Measurements from ENCODE around the gene FREM3.

FREM3 gene

DNA sequence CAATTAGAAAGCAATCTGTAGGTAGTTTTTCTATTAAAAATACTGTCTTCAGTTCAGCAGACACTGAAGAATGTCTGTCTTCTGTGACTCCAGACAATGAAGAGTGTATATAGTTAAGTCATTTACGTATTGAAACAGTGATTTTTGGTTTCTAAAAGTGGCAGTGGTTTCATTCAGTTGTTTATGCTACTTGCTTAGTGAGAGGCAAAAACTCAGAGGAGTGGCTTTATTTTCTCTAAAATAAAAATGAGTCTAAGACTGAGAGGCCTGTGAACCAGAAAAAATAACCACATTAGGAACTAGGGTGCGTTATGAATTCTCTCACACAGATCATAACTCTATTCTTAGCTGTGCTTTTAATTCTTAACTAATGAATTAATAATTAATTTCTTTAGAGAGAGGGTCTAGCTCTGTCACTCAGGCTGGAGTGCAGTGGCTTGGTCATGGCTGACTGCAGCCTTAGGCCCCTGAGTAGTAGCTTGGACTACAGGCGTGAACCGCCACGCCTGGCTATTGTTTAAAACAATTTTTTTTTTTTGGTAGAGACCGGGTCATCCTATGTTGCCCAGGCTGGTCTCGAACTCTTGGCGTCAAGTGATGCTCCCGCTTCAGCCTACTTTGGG is 31.4 kb downstream of the FREM3 start:
- DNase-seq (ENCODE audit: low spot score): no peak

DNA sequence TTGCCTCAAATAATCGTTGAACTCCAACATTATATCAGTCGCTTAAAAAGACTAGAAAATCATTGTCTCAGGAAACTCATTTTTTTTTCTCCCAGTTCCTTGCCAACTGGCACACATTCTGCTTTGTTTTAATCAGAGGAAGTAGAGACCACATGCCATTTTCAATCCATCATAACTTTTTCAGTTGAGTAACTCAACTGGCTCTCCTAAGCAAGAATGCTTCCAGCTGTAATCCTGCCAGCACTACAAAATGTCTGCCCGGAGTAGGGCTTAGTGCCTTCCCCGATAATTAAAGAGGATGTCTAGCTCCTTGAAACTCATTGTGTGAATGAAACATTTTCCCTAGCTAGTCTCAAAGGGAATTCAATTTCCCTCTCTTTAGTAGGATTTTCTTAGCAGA is 33.0 kb downstream of the FREM3 start:
- no peak for DNase-seq (ENCODE audit: low spot score)

DNA sequence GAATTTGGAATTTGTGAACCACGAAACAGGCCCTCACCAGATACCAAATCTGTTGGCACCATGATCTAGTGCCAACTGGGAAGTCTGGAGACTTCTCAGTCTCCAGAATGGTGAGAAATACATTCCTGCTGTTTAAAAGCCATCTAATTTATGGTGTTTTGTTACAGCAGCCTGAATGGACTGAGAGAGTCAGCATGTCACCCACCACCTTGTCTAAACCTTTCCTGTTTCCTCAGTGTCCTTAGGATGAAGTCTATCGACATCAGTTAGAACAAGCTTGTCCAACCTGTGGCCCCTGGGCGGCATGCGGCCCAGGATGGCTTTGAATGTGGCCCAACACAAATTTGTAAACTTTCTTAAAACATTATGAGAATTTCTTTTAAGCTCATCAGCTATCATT is 42.1 kb downstream of the FREM3 start:
- no peak for DNase-seq (ENCODE audit: low spot score)

DNA sequence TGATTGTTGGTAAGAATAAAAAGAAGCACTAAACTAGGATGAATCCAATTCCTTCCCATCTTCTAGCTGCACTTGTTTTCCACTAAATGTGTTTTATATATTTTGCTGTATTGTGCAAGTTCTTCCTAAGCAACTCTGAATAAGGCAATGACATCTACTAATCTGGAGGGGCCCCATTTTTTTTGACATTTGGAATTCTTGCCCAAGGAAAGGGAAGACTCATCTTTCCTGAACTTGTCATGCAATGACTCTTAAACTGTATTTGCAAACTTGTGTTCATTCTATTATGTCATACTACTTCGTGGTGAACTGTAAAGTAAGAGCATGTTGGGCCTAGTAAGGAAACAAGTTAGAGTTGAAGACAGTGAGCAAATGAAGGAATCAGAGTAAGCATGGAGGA is 45.9 kb downstream of the FREM3 start:
- DNase-seq (ENCODE audit: low spot score): no peak

DNA sequence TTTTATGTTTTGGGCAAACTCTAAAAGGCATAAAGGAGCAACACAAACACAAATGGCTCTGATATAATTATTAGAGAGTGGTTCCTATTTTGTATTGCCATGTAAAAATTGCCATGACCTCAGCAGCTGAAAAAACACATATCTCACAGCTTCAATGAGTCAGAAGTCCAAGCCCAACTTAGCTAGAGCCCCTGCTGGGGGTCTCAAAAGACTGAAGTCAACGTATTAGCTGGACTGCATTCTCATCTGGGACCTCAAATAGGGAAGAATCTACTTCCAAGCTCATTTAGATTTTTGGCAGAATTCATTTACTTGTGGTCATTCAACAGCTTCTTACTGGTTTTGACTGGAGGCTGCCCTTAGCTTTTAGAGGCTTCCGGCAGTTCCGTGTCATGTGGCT is 47.4 kb downstream of the FREM3 start:
- DNase-seq (ENCODE audit: low spot score): no peak

DNA sequence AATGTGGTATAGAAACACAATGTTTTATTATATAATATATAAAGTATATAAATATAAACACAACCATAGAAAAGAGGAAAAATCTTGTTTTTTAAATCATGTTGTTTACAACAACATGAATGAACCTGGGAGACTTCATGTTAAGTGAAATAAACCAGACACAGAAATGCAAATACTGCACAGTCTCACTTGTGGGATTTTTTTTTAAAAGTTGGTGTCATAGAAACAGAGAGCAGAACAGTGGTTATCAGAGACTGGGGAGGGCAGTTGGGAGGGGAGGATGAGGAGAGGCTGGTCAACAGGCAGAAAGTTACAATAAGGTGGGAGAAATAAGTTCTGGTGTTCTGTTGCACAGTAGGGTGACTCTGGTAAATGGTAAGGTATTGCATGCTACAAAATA is 57.1 kb downstream of the FREM3 start:
- no peak for DNase-seq (ENCODE audit: low spot score)

DNA sequence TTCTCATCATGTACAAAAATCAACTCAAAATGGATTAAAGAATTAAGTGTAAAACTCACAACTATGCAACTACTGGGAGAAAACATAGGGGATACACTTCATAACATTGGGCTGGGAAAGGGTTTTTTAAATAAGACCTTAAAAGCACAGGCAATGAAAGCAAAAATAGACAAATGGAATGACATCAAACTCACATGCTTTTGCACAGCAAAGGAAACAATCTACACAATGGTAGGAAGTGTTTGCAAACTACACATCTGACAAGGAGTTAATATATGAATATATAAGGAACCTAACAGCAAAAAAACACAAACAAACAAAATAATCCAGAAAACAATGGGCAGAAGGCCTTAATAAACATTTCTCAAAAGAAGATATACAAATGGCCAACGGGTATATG is 57.9 kb downstream of the FREM3 start:
- no peak for DNase-seq (ENCODE audit: low spot score)

DNA sequence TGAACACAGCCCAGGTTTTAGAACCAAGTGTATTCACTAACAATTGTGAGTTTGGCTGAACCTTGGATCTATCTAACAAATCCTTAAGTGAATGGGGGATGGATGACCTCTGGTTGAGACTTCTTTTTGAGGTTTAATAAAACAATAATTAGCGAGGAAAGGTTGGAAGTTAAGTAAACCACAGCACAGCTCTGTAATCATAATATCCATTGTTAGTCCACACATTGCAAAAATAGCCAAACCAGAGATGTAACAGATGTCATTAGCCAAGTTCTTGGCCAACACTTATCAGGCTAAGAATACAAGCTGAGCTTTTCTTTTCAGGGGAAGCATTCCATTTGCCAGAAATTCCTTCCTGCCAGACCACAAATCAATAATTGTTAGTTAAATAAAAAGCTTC is 59.1 kb downstream of the FREM3 start:
- DNase-seq (ENCODE audit: low spot score): no peak

DNA sequence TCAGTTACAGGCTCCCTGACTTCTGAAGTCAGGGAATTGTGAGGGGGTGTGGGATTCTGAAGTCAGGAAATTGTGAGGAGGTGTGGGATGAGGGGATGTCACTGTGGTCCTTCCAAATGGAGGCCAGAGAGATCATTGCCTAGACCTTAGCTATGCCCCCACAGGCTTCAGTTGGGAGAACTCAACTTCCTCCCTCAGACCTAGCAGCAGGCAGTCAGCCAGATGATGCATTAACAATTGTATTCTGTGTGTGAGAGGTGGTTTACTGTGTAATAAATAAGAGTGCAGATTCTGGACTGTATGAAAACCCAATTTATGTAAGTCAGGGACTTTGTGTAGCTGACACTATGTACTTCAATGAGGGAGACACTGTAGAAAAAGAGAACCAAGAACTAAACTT is 65.7 kb downstream of the FREM3 start:
- DNase-seq (ENCODE audit: low spot score): no peak

DNA sequence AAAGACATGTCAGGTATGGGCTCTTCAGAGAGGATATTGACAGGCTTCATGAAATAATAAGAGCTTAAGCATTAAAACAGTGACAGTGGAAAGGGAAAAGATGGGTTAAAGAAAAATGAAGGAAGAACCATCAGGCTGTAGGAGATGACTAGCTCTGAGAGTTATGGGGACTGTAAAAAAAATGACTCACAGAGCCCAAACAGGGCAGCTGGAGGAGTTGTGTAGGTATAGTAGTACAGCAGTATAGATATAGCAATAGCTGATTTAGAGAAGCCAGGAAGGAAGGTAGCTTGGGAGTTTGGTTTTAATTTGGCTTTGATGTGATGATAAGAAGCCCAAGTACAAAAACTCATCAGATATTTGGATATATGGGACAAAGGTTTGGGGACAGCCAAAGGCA is 66.6 kb downstream of the FREM3 start:
- no peak for DNase-seq (ENCODE audit: low spot score)

DNA sequence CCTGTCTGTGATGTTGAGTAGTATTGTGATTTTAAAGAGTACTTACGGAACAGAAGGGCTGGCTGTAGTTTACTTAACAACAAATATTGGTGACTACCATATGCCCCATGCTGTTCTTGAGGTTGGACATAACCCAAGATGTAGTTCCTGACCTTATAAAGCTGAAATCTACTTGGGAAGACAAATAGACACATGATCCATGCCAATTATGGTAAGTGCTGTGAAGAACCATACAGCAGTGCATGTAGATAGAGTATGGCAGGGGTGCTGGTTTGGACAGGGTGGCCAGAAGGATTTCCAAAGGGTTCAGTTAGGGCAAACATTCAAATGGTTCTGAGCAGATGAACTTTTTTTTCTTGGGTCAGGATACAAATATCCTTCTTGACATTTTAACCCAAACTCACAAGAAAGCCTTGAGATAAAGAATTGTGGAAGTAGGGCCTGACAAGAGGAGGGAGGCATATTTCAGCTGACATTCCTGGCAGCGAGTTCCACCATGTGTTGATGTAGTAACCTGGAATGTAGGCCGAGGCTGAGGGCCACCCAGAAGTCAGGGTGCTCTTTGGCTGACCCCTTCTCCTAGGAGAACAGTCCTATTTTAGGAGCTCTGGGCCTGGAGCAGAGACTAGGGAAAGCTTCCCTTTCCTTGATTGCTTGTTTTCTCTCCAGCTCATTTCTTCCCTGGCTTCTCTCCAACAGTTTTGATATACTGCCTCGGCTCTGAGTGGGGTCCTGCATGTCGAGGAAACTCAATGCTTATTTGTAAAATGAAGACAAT is 74.2 kb downstream of the FREM3 start:
- DNase-seq (ENCODE audit: low spot score): no peak

DNA sequence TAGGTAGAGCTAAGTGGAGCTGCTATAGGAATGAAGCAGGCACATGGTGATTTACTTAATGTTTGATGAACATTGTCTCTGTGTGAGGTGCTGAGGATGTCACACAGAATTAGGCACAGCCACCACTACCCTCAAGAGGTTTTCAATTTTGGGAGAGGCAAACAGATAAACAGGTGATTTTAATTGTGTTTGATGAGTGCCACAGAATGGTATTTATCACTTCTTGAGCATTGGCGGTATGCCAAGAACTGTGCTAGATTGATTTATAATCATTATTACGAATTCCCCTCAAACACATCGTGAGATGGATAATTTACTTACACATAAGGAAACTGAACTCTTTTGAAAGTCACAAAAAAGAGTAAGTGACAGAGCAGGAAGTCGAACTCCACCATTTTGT is 74.8 kb downstream of the FREM3 start:
- no peak for DNase-seq (ENCODE audit: low spot score)

DNA sequence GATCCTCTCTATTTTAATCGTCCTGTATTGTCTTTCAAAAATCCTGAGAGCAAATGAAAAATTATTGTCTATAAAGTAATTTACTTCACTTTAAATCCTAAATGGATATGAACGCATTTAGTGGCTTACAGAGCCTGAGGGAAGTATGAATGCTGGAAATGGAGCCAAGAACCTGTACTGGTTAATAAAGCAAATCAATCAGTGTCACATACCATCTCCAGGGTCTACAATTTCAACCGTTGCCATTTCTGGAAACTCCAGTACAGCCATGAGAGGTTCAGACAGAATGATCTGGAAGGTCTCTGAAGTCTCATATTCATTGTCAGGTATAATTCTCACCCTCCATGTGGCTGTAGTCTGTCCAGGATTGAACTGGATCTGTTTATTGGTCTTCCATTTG is 76.6 kb downstream of the FREM3 start:
- no peak for DNase-seq (ENCODE audit: low spot score)

DNA sequence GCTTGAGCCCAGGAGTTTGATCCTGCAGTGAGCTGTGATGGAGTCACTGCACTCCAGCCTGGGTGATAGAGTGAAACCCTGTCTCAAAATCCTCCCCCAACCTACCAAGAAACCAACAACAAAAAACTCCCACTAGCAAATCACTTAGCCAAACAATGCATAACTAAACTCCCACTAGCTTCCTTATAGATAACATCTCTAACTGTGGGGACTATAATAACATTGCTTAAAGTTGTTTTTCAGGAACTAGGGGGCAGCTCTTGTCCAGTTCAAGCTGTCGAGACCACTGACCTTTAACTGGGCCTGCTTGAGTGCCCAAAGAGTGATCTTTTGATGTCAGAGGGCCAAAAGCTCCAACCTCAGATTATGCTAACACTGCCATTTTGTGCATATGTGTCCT is 81.7 kb downstream of the FREM3 start:
- no peak for DNase-seq (ENCODE audit: low spot score)

DNA sequence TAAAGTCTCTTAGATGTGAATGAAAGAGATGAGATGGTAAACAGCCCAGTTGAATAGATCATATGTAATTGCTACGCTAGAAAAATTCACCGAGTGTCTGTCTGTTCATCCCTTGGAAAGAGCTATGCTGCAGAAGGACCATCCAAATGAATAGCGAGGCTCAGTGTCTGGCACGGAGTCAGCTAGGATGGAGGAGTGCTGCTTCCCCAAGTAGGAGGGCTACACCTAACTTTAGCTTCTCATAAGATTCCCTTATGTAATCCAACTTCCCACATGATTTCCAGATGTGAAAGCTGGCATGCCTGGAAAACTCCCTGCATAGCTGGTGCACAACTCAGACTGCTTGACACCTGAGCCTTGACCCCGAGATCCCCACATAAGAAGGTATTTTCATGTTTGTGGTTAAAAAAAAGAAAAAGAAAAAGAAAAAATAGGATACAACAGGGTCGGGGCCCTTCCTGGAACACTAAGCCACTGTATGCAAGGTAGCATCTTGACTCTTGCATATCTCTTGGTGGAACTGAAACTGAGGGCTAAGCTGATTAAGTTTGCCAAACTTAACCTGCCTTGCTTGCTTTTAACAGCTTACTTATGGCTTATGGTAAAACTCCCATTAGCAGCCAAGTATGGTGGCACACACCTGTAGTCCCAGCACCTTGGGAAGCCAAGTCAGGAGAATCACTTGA is 82.3 kb downstream of the FREM3 start:
- DNase-seq (ENCODE audit: low spot score): no peak

DNA sequence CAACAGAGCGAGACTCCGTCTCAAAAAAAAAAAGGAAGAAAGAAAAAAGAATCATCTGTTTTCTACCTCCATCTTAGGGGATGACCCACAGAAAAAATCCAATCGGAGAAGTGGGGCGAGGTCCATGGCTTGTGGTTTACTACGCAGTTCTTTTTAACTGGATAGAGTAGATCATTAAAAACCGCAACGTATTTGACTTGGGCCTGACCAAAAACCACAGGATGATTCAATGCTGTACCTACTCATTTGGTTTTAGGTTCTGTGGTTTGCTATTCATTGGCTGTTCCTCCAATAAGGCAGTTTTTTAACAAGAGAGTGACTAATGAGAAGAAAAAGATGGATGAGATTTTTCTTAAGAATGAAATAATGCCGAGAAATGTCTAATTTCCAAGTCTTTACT is 83.7 kb downstream of the FREM3 start:
- DNase-seq (ENCODE audit: low spot score): no peak

DNA sequence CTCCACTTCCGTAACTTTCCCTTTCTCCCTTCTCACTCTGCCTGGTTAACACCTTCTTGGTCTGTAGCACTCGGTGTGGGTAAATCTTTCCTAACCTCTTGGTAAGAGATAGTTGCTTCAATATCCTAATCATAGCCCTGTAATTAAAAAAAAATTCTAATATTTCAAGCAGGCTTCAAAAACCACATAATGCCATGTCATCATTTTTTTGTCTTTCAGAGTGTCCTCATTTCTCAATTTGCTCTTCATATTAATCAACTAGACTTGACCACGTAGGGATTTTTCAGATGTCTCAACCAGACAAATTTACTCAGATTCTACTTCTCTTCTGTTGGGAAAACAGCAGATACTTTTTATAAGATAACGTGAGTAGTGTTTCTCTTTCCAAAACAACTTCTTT is 91.0 kb downstream of the FREM3 start:
- DNase-seq (ENCODE audit: low spot score): no peak

DNA sequence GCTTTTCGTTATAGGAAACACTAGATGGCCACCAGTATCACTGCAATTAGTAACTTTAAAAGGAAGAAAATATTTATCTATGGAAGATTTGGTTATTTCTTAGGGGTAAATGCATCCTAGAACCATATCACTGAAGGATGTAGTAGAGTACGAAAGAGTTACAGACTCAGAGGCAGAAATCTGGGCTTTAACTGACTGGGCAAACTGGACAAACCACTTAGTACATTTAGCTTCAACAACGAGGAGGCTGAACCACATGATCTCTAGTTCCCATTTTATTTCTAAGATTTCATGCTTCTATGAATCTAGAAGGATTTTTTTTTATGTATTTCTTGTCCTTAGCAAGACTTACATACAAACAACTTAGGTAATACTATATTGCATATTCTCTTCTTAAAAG is 94.0 kb downstream of the FREM3 start:
- DNase-seq (ENCODE audit: low spot score): no peak

DNA sequence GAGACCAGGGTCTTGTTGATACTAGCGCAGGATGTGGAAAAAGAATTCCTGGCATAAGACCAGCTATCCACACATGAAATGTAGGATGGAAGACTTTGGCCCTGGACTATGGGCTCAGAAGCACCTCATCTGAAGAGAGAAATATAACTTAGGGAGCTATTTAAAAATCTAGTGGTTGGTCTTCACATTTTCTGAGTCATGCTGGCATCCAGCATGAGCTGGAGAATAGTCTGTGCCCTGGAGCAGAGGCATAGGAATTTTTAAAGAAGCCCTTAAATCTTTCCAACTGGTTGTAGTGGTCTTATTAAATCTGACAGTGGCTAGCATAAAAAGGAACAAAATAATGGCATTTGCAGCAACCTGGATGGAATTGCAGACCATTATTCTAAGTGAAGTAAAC is 100.6 kb downstream of the FREM3 start:
- DNase-seq (ENCODE audit: low spot score): no peak

DNA sequence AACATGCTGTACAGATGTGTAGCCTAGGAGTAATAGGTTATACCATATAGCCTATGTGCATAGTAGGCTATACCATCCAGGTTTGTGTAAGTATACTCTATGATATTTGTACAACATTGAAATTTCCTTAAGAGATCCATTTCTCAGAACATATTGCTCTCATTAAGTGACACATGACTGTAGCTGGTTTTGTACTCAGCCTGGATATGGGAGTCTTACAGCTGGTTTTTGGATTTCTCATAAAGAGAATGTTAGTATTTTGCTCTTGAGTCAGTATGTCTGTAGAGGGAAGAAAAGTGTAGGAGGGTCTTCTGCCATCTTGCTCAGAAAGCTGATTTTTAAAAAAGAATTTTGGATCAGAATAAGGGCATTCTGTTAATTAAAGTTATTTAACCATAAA is 101.7 kb downstream of the FREM3 start:
- DNase-seq (ENCODE audit: low spot score): no peak

DNA sequence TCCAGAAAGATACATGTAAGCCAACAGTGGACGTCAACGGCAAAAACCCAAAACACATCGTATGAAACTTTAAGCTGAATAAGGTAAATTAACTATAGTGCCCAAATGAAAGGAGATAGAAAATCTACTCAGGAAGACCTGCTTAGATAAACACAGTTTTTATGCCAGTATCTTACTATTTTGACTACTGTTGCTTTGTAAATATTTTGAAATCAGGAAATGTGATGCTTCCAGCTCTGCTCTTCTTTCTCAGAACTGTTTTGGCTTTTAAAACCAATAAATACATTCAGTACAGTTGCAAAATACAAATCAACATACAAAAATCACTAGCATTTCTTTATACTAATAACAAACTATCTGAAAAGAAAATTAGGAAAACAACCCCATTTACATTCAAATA is 103.2 kb downstream of the FREM3 start:
- DNase-seq (ENCODE audit: low spot score): no peak

DNA sequence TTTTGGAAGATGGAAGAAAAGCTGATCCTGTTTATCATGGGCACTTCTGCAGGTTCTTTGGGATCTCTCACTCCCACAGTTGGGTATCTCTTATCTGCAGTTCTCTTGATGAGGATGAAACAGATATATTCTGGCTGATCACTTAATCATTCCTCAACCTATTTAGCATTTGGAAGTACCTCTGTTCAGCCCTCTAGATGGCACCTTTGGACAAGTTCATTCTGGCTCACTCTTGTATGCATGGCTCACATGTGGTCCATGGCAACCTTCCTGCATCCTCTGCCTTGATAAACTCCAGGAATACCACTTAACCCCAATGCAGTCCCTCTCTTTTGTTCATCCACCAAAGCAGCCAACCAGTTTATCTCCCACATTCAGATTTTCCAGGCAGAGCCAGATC is 112.8 kb downstream of the FREM3 start:
- no peak for DNase-seq (ENCODE audit: low spot score)

DNA sequence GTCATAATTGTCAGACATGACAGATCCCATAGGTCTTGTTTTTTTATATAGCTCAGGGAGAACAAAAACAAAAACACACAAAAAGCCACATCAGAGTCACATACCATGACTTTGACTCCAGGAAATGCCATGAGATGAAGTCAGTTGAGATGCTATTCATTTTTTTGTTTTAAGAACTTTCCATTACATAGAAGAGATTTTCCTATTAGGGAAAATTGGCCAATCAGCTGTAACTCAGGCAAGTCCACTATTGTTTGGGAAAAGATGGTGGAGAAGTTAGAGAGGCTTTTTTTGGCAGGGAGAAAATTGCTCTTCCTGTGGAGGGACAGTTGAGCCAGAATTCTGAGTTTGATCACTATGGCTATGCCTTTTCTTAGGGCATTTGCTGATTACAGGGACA is 114.4 kb downstream of the FREM3 start:
- DNase-seq (ENCODE audit: low spot score): no peak
